ENCODE measurements around the gene DYNLT4. TPM values are rescaled to one million over a fixed set of nuclear protein-coding genes. Genes with fewer than 3 reads are reported as not detected.

The DYNLT4 gene
- total and polyA plus RNA-seq, 2 of the 13 experiments (the other 11 are each of a cell fraction or from before 2014, with no cell fraction given): 0.77 TPM; not detected in 1

- TF ChIP-seq HNF4G (IDR thresholded peaks at IDR 0.05; ENCODE audit: borderline replicate concordance, low read depth, low read length): no peak
- TF ChIP-seq HNF4G (CRISPR knock-in tag; IDR thresholded peaks at IDR 0.05; ENCODE audit: borderline replicate concordance, low read depth): no peak
- TF ChIP-seq BRCA1 (CRISPR knock-in tag; IDR thresholded peaks at IDR 0.05): no peak
- no peak for TF ChIP-seq ZNF432 (CRISPR knock-in tag; IDR thresholded peaks at IDR 0.05; ENCODE audit: borderline replicate concordance)
- TF ChIP-seq UBTF (CRISPR knock-in tag; IDR thresholded peaks at IDR 0.05): peak; percentile 72
- TF ChIP-seq SKI (IDR thresholded peaks at IDR 0.05; ENCODE audit: partially characterized antibody): peak; percentile 34
- TF ChIP-seq STAT6 (CRISPR knock-in tag; IDR thresholded peaks at IDR 0.05; ENCODE audit: borderline replicate concordance): no peak
- TF ChIP-seq MBD4 (IDR thresholded peaks at IDR 0.05; ENCODE audit: borderline replicate concordance, low read length): no peak
- no peak for TF ChIP-seq HBP1 (CRISPR knock-in tag; IDR thresholded peaks at IDR 0.05; ENCODE audit: low read depth)
- TF ChIP-seq GABPA (IDR thresholded peaks at IDR 0.05; ENCODE audit: low read depth, low read length): no peak
- no peak for TF ChIP-seq GABPA (CRISPR knock-in tag; IDR thresholded peaks at IDR 0.05; ENCODE audit: low read depth)
- TF ChIP-seq KMT2B (CRISPR knock-in tag; IDR thresholded peaks at IDR 0.05): no peak
- TF ChIP-seq TFDP2 (CRISPR knock-in tag; IDR thresholded peaks at IDR 0.05): peak; percentile 26; the same call in 1 of the 2 replicates
- TF ChIP-seq DPF2 (CRISPR knock-in tag; IDR thresholded peaks at IDR 0.05; ENCODE audit: borderline replicate concordance, low read depth): no peak
- no peak for TF ChIP-seq NCOA2 (CRISPR knock-in tag; IDR thresholded peaks at IDR 0.05)
- no peak for TF ChIP-seq E2F2 (CRISPR knock-in tag; IDR thresholded peaks at IDR 0.05; ENCODE audit: borderline replicate concordance)
- TF ChIP-seq ZNF580 (CRISPR knock-in tag; IDR thresholded peaks at IDR 0.05; ENCODE audit: borderline replicate concordance, low read depth): no peak
- peak; percentile 9 to 62; a peak in 1 of 4 replicates for TF ChIP-seq EP300 (IDR thresholded peaks at IDR 0.05; ENCODE audit: low read depth in 2 of 2, low read length in 2 of 2)
- TF ChIP-seq EP300 (CRISPR knock-in tag; IDR thresholded peaks at IDR 0.05; ENCODE audit: borderline replicate concordance): no peak
- TF ChIP-seq ZNF563 (CRISPR knock-in tag; IDR thresholded peaks at IDR 0.05): no peak
- TF ChIP-seq KLF16 (CRISPR knock-in tag; IDR thresholded peaks at IDR 0.05): 0 out of 4 replicates have a peak, but pooled peaks of 1 of the 2 experiments have one; percentile 28
Observed at GRCh38 chr1:44786138-44786840, 20.9 kb downstream of the DYNLT4 start (continued).
